ENCODE measurements around the gene F11. TPM values are rescaled to one million over a fixed set of nuclear protein-coding genes. Genes with fewer than 3 reads are reported as not detected.
"Not testable (repeated sequence)": the region's sequence is repeated elsewhere in the genome, so short reads cannot be mapped to it uniquely, and the experiment has no call there.

F11 gene
- total RNA-seq, 4 donors from 2014 or later: not detected

DNA sequence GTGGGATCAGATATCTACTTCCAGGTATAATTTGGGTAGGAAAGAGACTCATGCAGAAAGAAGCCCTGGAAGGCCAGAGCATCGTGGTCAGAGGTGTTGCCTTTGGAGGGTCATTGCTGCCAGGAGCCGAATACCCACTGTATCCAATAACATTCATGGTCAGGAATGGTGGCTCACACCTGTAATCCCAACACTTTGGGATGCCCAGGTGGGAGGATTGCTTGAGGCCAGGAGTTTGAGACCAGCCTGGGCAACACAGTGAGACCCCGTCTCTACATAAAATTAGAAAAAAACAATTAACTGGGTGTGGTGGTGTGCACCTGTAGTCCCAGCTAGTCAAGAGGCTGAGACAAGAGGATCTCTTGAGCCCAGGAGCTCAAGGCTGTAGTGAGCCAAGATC is 10.9 kb upstream of the F11 start:
- intact Hi-C loops (cut with DNase I): no loop called here
- no peak for DNase-seq
- Histone ChIP-seq H3K4me1 (no peaks in the 10 kb centered on the region), H3K9me3 (no peaks in the 10 kb centered on the region), H3K36me3 (peaks cover 0 to 7% (median 0%) of the 10 kb centered on the region in 3 donors), H3K27ac (no peak overlapping the region), H3K27me3 (no peaks in the 10 kb centered on the region), H3K4me3 (no peak overlapping the region)
- TF ChIP-seq POLR2A (IDR thresholded peaks at IDR 0.05): no peak
- TF ChIP-seq, protein P1, sequence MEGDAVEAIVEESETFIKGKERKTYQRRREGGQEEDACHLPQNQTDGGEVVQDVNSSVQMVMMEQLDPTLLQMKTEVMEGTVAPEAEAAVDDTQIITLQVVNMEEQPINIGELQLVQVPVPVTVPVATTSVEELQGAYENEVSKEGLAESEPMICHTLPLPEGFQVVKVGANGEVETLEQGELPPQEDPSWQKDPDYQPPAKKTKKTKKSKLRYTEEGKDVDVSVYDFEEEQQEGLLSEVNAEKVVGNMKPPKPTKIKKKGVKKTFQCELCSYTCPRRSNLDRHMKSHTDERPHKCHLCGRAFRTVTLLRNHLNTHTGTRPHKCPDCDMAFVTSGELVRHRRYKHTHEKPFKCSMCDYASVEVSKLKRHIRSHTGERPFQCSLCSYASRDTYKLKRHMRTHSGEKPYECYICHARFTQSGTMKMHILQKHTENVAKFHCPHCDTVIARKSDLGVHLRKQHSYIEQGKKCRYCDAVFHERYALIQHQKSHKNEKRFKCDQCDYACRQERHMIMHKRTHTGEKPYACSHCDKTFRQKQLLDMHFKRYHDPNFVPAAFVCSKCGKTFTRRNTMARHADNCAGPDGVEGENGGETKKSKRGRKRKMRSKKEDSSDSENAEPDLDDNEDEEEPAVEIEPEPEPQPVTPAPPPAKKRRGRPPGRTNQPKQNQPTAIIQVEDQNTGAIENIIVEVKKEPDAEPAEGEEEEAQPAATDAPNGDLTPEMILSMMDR (IDR thresholded peaks at IDR 0.05): no peak
- 87 to 89% methylated on average over 3 of the region's 3 CpGs for WGBS, 2 donors

DNA sequence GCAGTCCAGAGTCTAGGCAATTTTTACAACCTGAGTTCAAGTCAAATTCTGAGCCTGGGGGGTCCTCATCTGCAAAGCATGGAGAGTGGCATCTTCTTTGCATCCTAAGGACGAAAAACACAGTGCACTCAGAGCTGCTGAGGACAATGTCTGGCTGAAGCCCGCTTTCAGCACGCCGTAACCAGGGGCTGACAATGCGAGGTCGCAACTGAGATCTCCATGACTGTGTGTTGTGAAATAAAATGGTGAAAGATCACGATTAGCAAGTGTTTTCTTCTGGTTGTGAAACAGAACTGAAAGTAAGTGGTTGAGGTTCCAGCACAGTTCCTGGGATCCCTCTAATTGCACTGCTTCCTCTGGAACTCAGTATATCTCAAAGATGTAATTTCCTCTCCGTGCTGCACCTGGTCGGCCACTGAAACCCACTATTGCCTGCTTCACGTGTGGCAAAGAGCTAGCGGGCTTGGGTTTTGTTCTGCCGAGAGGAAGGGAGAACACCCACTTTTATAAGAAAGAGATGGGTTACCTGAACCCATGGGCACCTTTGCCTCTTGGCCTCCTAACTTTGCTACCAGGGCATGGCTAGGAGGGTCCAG is 7.7 kb upstream of the F11 start:
- Histone ChIP-seq H3K27ac (no peak overlapping the region), H3K27me3 (no peaks in the 10 kb centered on the region), H3K36me3 (no peaks in the 10 kb centered on the region), H3K4me1 (peaks cover 0 to 6% (median 0%) of the 10 kb centered on the region in 3 donors), H3K9me3 (no peaks in the 10 kb centered on the region), H3K4me3 (no peak overlapping the region)
- intact Hi-C loops (cut with DNase I): no loop called here
- TF ChIP-seq, protein P1 (IDR thresholded peaks at IDR 0.05): no peak
- TF ChIP-seq POLR2A (IDR thresholded peaks at IDR 0.05): no peak
- DNase-seq: no peak
- 79 to 88% methylated on average over 9 to 12 of the region's 12 CpGs for WGBS, 2 donors

DNA sequence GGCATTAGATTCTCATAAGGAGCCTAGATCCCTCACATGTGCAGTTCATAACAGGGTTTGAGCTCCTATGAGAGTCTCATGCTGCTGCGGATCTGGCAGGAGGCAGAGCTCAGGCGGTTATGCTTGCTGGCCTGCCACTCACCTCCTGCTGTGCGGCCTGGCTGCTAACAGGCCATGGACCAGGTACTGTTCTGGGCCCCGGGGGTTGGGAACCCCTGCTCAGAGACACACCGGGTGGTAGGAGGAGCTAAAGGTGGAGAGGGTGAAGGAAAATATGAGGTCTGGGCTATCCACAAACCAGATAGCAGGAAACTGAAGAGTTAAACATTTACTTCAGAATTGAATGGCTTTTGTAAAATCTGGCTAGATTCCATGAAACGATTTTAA is 5.9 kb upstream of the F11 start:
- intact Hi-C loops (cut with DNase I): no loop called here
- Histone ChIP-seq H3K27ac (no peak overlapping the region), H3K4me3 (no peak overlapping the region), H3K4me1 (peaks cover 0 to 6% (median 0%) of the 10 kb centered on the region in 3 donors), H3K27me3 (no peaks in the 10 kb centered on the region), H3K9me3 (no peaks in the 10 kb centered on the region), H3K36me3 (no peaks in the 10 kb centered on the region)
- TF ChIP-seq, protein P1 (IDR thresholded peaks at IDR 0.05): no peak
- no peak for DNase-seq
- 37 to 52% methylated on average over 1 to 4 of the region's 6 CpGs for WGBS, 2 donors

DNA sequence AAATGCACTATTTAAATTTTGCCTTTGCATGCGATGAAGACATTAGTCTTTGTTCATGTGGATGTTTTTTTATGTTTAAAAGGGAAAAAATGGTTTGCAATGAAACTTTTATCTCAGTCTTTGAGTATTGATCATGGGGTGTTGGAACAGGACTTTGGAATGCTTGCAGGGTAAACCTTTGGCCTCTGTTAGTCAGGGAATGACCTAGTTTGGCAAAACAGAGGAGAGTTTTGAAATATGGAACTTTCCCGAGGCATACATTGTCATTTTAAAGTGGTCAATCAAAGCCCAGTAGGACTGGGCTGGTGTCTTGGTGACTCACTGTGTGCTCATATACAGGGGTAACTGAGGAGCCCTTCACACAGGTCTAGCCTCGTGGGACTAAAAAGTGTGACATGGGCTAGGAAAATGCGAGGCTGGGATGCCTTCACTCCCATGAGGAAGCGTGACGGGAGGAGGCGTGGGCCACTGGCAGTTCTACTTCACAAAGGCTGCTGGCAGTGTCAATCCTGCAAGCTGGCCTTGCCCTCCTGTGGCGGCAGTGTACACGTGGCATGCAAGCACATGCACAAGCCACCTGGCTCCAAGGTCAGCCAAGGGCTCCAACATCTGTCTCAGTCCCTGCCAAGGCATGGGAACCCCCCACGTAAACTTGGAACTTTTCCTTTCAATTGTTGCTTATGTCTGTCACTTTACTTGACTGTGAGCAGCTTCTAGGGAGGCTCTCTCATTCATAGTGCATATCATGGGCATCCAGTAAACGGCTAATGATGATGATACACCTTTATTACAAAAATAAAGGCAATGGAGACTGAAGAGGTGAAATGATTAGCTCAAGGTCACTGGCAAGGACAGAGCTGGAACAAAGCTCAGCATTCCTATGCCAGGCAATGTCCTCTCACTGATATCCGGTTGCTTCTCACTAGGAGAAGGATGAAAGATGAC is 5.2 kb upstream of the F11 start:
- Histone ChIP-seq H3K4me3 (no peak overlapping the region), H3K27me3 (no peaks in the 10 kb centered on the region), H3K4me1 (peaks cover 0 to 6% (median 0%) of the 10 kb centered on the region in 3 donors), H3K36me3 (no peaks in the 10 kb centered on the region), H3K27ac (no peak overlapping the region), H3K9me3 (no peaks in the 10 kb centered on the region)
- TF ChIP-seq, protein P1 (IDR thresholded peaks at IDR 0.05): no peak
- TF ChIP-seq POLR2A (IDR thresholded peaks at IDR 0.05): no peak
- WGBS, 2 donors: 36 to 46% methylated on average over 6 to 12 of the region's 12 CpGs
- no peak for DNase-seq
- intact Hi-C loops (cut with DNase I): no loop called here

DNA sequence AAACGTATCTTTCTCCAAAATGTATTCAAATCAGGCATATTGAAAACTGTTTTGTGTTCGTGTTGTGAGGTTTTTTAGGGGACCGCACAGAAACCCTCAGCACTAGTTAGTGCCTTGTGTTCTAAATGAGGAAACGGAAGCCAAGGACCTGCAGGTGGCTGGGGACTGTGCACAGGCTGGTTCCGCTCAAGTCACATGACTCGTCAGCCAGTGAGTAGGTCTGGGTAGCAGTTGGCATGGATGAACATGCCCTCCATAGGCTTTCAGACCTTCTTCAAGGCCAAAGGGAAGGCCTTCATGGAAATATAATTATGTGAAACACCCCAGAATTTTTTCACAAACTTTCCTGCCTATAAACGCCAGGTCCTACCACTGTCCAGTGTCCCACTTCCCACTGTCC is 1.3 kb upstream of the F11 start:
- H3K4me3 ChIP-seq: no peak overlapping the region
- intact Hi-C loops (cut with DNase I): no loop called here
- peaks cover 0 to 6% (median 0%) of the 10 kb centered on the region in 3 donors for H3K4me1 ChIP-seq
- H3K9me3 ChIP-seq: no peaks in the 10 kb centered on the region
- TF ChIP-seq, protein P1 (IDR thresholded peaks at IDR 0.05): no peak
- TF ChIP-seq POLR2A (IDR thresholded peaks at IDR 0.05): no peak
- H3K27me3 ChIP-seq: no peaks in the 10 kb centered on the region
- H3K27ac ChIP-seq: no peak overlapping the region
- WGBS, 2 donors: 81 to 86% methylated on average over 7 of the region's 7 CpGs
- DNase-seq: no peak
- no peaks in the 10 kb centered on the region for H3K36me3 ChIP-seq

DNA sequence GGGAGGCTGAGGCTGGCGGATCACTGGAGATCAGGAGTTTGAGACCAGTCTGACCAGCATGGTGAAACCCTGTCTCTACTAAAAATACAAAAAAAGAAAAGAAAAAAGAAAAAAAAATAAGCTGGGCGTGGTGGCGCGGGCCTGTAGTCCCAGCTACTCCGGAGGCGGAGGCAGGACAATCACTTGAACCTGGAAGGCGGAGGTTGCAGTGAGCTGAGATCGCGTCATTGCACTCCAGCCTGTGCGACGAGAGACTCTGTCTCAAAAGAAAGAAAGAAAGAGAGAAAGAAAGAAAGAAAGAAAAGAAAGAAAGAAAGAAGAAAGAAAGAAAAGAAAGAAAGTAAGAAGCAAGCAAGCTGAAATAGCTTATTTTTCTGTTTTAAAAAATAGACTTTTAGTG is 739 bp upstream of the F11 start:
- H3K9me3 ChIP-seq; H3K4me1 ChIP-seq; H3K36me3 ChIP-seq; intact Hi-C loops (cut with DNase I); DNase-seq; H3K4me3 ChIP-seq; H3K27me3 ChIP-seq; H3K27ac ChIP-seq: not testable (repeated sequence)
- WGBS, 2 donors: 88 to 90% methylated on average over 10 to 11 of the region's 11 CpGs

Data from esophagus squamous epithelium (tissue), 5 donors.